HG03064 (cell line): ENCODE results near the gene POLR2L.

Experiments used
- ATAC-seq: cut with Tn5 transposase; IDR thresholded peaks from one replicate; pipeline ENCODE4 v1.9.1; 2021; ENCODE audit warnings: low read depth; ENCODE audit not compliant: unreplicated experiment

The POLR2L gene

DNA sequence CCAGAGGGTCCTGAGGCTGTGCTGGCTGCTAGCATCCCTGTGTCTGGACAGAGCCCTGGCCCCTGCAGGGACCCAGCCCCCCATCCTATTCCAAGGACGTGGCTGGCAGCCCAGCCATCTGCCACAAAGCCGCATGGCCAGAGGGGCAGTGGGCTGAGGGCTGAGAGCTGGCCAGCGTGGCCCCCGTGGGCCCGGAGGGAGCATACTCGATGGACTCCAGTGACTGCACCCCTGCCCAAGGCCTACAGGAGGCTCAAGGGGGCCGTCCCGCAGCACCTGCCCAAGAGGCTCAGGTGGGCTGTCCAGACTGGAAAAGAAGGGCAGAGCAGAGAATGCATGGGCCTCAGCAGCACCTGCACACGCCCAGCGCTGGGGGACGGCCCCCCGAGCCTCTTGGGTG is 13.5 kb upstream of the POLR2L start:
- ATAC-seq = no peak

DNA sequence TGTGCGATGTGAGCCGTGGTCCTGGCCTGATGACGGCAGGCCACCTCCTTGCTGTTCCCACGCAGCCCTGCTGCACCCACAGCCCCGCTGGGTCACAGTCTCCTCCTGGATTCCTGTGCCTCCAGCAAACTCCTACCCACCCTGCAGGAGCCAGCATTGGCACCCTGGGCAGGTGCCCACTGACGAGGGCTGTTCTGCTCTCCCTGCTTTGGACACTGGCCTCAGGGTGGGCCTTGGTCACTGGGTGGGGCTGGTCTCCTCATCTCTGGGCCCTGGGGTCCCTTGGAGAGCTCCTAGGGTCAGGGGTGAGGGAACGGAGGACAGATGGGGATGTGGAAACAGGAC is 13.0 kb upstream of the POLR2L start:
- ATAC-seq = no peak

DNA sequence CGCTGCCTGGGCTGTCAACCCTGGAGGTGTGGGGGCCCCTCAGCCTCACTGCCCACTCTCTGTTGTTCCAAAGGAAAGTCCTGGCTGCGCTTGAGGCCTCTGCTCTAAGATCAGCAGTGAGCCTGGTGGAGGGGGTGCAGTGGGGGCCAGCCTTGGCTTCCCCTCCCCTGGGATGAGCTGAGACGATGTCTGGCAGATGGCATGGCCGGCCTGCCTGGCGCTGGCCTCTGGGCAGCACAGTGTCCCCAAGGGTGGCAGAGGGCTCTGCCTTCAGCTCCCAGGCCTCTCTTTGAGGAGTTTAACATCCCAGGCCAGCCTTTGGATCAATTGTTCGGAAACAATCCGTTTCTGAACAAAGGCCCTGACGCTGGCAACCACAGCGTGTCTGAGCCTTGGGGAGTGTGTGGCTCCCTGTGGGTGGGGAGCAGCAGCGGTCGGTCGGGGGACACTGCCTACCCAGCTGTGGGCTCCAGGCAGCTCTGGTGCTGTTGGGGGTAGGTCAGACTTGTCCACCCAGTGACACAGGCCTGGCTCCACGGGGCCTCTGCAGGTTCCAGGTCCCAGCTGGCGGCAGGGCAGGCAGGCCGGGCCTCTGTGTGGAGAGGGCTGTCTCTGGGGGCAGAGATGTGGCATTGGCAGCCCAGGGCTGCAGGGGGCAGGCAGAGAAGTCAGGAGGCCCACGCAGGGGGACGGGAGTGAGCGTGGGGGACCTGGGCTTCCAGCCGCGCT is 12.4 kb upstream of the POLR2L start:
- ATAC-seq = no peak

DNA sequence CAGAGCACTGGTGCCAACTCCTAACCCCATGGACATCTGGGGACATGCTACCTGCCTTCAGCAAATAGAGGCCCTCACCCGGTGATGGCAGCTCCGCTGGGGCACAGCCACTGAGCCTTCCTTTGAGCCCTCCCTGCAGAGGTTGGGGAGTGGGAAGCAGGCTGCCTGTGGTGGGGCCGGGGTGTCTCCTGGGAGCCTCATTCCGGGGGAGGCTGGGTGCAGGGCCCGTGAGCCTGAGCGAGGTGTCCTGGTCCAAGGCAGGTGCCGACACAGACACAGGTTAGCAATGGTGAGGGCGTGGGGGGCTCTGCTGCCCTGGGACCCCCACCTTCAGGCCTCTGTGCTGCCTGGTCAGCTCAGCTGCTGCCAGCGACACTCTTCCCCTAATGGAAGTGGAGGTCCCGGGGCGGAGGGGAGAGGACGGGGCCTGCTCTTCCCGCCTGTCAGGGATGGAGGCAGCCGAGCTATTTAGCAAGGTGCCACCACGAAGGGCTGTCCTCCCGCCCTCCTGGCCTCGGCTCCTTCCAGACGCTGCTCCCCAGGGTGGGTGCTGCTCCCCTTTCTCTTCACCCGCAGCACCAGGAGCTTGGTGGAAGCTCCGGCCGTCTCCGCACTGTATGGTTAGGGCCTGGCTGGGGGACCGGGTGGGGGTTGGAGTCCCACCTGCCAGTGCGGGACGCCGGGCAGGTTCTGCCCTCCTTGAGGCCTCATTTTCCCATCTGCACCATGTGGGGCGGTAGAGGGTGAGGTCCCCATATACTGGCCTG is 11.5 kb upstream of the POLR2L start:
- no peak for ATAC-seq

DNA sequence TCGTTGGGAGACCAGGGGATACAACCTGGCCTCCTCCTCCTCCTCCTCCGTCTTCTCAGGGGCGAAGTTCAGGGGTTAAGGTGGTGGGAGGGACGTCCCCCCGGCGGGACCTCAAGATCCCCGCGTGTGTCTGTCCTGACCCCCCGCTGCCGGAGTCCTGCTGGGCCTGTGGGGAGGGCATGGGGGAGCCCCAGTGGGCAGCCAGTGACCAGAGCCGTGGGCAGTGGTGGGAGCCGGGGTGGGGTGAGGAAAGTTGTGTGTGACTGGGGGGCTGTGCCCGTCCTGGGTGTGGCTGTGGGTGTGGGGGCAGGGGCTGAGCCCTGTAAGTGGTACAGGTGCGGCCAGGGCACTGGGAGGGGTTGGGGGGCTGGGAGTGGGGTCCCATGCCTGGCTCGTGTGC is 10.4 kb upstream of the POLR2L start:
- ATAC-seq = no peak

DNA sequence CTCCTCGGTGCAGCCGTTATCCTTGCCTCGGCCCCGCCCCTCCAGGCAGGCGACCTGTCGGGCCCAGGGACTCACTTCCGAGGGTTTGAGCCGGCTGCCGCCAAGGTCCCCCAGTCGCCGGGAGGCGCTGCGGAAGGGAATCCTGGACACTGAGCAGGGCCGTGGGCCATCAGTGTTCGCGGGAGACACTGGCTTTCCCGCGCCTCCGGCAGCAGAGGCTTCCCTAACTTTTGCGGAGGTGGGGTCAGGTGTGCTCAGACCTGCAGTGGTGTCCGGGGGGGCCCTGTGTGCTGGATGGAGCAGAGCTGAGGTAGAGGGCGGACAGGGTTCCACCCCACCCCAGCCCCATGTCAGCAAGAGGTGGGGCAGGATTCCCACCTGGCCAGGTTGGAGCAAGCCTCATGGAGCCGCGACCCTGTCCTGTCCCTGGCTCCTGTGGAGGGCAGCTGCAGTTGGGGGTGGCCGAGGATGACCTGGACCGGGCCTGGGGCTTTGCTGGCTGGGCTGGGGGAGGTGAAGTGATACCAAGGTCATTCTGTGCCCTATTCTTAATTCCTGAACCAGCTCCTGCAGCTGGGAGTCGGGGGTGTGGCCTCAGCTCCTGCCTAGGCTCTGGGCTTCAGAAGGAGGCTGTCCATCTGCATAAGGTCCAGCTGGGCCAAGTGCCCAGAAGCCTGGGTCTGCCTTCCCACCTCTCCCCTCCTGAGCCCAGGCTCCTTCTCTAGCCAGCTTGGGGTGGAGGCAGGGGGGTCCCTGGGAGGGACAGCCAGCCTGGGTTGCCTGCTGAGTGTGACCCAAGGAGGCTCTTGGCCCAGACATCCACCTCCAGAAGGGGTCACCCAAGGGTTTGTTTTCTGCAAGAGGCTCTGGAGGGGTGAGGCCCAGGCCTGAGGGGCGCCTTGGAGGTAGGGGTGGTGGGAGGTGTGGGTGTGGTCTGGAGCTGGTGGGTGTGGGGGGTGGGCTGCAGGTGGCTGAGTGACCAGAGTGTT is 8.7 kb upstream of the POLR2L start:
- no peak for ATAC-seq

DNA sequence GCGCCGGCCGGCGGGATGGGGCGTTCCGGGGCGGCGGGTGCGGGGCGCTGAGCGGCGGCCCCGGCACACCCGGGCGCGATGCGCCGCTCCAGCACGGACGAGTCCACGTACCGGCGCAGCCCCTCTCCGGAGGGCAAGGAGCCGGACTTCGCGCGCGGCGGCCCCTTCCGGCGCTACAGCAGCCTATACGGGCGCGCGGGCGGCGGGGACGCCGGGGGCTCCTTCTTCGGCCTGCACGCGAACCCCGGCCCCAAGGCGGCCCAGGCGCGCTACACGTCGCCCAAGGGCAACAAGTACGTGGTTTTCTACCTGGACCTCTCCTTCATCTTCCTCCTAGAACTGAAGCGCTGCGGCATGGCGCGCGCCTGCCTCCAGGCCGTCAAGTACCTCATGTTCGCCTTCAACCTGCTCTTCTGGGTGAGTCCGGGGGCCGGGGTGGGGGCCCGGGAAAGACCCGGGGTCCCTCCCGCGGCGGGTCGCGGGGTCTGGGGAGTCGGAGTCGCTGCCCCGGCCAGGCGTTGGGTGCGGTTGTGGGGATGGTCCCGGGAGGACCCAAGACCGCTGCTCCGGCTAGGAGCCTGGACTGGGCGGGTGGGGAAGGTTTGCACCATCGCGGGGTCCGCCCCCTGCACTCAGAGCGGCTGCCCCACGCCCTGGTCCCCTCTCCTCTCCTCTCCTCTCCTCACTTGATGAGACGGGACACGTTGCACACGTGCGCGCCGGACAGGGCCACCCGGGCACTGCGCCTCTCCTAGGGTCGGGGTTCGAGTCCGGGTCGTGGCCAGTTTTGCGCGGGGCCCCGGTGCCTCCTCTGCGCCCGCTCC is 7.8 kb upstream of the POLR2L start:
- ATAC-seq = no peak

DNA sequence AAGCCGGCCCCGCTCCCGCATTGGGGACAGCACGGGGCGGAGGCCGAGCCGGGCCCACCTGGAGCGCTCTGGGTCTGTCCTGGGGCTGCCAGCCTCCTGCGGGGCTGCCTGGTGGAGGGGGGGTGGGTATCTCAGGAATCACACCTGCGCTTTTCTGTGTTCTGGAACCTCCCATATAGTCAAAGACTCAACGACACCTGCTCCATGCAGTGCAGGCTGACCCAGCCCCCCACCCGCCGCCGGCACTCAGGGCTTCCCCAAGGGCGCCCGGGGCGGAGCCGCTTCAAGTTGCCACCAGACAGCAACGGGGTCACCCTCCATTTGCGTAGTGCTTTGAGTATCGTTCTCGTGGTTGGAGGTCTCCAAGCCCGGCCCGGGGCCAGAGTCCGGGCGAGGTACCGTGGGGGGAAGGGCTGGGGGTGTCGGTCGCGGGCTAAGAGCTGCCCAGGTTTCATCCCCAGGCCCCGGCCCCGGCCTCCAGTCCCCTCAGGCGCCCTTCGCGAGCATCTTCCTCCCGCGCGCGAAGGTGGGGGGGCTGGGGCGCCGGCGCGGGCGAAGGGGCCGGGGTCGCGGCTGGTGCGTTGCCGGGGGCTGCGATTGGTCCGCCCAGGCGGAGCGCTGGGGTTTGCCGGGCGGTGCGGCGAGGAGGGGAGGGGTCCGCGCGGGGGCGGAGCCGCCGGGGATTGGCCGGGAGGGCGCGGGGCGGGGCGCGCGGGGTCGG is 6.9 kb upstream of the POLR2L start:
- ATAC-seq = no peak

DNA sequence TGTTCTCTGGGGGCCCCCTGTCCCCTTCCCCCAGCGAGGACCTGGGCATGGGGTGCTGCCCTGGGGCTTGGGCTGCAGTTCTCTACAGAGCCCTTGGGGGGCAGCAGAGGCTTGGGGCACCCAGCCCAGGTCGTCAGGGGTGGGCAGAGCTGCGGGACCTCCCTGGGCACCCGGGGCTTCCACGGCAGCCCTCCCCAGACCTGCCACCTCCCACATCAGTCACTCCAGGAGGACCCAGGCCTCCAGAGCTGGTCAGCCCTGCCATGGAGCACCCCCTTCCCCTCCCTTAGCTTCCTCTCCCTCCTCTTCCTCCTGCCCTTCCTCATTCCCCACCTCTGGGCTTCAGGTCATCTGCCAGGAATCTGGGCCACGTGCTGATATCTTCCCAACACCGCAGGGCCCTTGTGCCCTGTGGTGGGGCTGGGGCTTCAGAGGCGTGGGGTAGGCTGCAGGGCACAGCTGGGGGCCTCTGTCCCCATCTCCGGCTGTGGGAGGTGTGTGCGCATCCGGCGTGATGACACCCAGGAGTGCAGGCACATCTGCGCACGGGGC is 6.1 kb upstream of the POLR2L start:
- ATAC-seq = no peak

DNA sequence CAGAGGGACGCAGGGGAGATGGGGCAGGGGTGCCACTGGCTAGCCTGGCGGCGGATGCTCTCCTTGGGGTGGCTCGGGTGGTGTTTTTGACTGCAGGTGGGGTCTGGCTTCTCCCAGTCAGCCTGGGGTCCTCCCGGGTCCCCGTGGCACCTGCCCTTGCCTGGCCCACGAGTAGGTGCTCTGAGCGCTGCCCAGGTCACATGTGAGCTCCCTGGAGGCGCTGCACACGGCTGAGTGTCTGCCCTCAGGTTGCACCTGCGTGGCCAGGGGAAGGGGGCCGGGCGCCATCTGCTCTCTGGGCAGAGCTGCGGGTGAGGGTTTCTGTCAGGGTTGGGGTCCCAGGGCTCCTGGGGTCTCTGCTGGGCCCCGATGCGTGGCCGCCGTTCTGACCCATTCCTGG is 5.5 kb upstream of the POLR2L start:
- ATAC-seq = no peak

DNA sequence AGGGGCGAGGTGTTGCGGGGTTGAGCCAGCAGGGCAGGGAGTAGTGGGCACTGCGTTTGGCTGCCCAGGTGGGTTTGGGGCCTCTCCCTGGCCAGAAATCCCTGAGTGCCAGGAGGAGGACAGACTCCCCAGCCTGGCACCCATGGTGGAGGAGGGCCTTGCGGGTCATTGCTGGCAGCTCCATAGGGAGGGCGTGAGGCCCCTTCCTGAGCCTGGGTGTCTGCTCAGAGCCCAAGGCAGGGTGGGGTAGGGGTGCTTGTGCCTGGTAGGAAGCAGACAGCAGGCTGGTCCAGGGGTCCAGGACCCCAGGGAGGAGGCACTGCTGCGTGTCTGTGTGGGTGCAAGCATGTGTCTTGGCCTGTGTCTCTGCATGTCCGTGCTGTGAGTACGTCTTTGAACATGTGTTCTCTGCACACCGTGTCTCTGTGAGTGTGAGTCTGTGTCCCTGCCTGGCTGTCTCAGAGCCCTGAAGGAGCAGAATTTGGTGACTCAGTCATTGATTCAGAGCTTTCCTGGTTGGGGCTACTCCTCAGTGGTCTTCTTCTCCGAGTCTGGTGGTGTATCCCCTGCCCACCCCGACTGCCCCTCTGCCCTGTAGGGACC is 4.3 kb upstream of the POLR2L start:
- ATAC-seq = no peak

DNA sequence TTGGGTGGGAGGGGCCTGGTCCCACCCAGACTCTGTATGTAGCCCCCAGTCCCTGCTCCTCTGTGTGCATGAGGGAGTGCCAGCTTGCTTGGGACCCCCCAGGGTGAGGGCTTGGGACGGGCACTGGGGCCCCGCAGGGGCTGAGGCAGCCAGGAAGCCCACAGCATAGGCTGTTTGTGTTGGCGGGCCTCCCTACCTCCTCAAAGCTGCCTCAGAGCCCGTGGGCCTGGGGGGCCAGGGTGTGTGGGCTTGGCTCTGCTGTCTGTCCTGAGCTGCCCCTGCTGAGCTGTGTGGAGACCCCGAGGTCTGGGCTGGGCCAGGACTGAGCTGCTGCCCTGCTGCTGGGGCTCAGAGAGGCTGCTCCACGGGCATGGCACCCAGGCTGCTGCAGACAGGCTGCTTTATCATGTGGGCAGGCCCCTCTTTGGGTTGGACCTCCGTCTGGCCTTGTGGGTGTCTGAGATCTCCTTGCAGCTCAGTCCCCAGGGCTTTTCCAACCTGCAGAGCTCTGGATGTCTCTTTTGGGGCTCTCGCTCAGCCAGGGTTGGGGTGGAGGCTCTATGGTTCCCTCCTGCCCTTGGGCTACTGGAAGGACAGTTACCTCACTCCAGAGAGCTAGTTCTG is 3.7 kb upstream of the POLR2L start:
- ATAC-seq = no peak

DNA sequence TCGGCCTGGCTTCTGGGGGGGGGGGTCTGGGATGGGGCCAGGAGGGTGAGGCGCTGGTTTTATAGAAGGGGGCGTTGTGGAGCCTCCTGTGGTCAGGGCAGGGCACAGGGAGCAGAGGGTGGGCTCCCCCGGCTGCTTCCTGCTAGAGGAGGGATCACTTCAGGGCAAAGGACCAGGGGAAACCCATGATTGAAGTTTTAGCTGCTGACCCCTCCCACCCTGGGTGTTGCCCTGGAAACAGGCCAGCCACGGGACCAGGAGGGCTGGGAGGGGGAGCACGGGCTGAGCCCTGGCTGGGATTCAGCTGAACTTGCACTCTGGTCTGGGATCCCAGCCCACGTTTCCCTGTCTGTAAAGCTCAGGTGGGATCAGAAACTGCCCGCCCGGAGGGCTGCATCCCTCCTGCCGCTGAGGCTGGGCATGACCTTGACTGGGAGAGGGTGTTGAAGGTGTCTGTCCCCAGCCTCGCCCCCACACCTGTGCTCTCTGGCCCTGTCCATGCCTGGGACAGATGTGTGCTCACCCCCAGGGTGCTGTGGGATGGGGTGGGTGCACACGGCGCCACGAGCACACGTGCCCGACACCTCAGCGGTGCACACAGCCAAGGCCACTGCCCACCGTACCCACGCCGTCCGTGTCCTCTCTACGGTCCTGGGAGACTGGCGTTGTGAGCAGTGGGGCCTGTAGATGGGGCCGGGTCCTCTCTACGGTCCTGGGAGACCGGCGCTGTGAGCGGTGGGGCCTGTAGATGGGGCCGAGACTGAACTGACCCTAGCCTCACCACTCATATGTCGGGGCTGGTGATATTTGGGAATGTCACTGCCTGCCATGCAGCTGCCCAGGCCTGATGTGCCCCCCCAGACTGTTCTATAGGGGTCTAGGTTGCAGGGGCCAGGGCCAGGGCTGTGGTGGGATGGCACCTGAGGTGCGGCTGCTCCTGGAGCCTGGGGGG is 2.6 kb upstream of the POLR2L start:
- ATAC-seq = no peak

DNA sequence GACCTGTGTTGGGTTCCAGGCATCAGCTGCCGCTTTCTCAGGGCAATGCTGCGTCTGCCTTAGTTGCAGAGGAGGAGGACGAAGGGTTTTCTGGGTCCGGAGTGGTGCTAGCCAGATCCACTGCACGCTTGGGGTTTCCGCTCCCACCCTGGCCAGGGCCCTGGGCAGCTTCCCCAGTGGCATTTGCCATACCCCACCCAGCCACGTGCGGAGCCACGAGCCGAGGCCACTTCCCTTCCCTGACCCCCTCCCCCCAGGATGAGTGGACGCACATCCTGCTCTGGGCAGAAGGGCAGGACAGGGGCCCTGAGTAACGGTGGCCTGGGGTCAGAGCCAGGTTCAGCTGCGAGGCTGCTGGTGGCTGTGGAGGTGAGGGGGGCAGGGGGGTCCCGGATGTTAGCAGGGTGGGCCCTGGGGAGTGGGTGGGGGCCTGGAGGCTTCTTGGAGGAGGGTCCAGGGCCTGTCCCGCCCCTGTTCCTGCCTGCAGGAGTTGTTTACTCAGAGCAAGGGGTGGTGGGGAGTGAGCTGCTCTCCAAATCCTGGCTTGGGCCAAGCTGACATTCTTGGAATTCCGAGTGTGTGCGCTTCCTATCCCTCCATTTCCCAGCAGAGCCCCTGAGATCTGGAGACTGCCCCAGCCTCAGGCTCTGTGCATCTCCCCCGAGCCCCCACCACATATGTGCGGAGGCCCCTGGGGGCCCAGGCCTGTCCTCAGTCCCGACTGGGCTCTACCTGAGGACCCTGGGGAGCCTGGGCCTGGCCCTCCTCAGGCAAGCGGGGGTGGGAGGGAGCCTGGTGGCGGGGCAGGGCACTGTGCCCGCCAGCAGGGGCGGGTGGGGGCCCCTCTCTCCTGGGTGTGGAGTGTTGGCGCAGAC is 1.7 kb upstream of the POLR2L start:
- ATAC-seq = no peak

DNA sequence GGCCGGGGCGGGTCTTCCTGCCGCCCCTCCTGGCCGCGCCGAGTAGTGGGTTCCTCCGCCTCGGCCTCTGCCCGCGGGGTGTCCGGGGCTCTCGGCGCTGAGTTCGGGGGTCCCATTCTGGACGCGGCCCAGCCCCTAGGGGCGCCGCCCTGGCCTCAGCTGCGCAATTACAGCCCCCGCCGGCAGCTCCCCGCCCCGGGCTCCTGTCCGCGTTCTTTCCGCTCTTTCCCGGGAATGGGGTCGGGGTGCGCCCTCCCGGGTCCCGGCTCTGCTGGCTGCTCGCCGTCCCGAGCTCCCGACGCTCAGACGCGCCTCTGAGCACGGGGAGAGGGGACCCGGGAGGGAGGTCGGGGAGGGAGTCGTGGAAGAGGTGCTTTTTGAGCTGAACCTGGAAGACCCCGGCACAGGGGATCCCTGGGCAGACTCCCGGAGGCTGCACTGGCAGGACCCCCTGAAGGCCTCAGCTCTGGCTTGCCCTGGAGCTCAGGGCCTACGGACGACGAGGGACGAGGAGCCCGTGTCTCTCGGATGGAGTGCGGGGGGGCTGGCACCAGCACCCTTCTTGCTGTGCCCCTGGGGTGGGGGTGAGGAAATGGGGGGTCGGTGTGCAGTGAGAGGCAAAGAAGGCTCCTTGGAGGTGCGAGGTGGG is 881 bp upstream of the POLR2L start:
- ATAC-seq = peak; percentile 9

DNA sequence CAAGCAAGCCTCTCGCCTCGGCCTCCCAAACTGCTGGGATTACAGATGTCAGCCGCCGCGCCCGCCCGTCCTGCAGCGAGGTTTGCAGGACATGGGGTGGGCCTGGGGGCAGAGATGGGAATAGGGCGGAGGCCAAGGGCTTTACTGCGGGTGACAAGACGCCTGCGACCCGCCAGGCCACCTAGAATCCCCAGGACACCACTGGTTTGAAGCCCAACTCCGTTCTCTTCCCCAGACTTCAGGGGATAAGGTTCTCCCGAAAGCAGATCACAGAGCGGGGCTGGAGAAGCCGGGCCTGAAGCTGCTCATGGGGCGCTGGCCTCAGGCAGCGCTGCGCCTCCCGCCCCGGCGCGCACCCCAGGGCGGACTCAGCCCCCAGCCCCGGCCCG is 354 bp downstream of the POLR2L start:
- no peak for ATAC-seq
